HepG2 (cell line): ENCODE data around the gene ING2. TPM values are rescaled to one million over a fixed set of nuclear protein-coding genes. Genes with fewer than 3 reads are reported as not detected.

ENCODE experiments used
- ATAC-seq: fragments of 200-7000 bp; cut with Tn5 transposase; 3 replicates; pipeline ENCODE4 v1.9.1; 2020; ENCODE audit warnings: mild to moderate bottlenecking, moderate library complexity
- BruUV-seq: library from RNA; stranded (reverse); fragments of 400-500 nt; replicated peaks from 2 replicates; lab custom pipeline; 2021; lab: Mats Ljungman, UMichigan
- CTCF ChIA-PET: fragments of 300-600 bp; formaldehyde crosslinking; extraction: SDS; loops from one replicate; lab custom pipeline; 2021; ENCODE audit warnings: low total read pairs, inconsistent platforms, low intra/inter-chr PET ratio; lab: Yijun Ruan, JAX
- POLR2A ChIA-PET: fragments of 350-600 bp; sonication (Branson Sonifier 250); formaldehyde crosslinking; loops from one replicate; lab custom pipeline; 2020; ENCODE audit warnings: antibody characterized with exemption, inconsistent platforms; lab: Yijun Ruan, JAX
- DNase-seq: peaks from one replicate; pipeline ENCODE4 v3.0.0-alpha.2; 2015; ENCODE audit warnings: low spot score
- FAIRE-seq: peaks from 3 replicates; lab custom pipeline; 2011; peaks lifted over from hg19 to GRCh38; lab: Jason Lieb, UNC
- H2AFZ ChIP-seq: one replicate; pipeline ENCODE4 v1.6.1; 2011; ENCODE audit warnings: low read length, inconsistent platforms
- H3K27ac ChIP-seq: fragments of 300-600 bp; 3 replicates; pipeline ENCODE4 v1.8.0; 2011; ENCODE audit warnings: mixed run types, mild to moderate bottlenecking, mixed read lengths, low read length, inconsistent platforms; ENCODE audit not compliant: insufficient read depth; ENCODE audit errors: extremely low read length
- H3K27me3 ChIP-seq, 2 experiments: fragments of 200-600 bp in 1 of 2; 2 replicates in 1 of 2; 3 replicates in 1 of 2; pipeline versions ENCODE4 v1.6.0 to v1.8.0; 2011; ENCODE audit warnings: low read length in 2 of 2, mild to moderate bottlenecking in 2 of 2, moderate library complexity in 2 of 2, inconsistent platforms in 1 of 2; ENCODE audit not compliant: insufficient read depth in 2 of 2, control insufficient read depth in 1 of 2
- H3K36me3 ChIP-seq, 2 experiments: fragments of 200-600 bp in 1 of 2; replicated peaks in 1 of 2; 2 replicates in 1 of 2; 3 replicates in 1 of 2; pipeline versions ENCODE4 v1.5.1 to v1.8.0; 2011; ENCODE audit warnings: low read length in 2 of 2, inconsistent platforms in 1 of 2; ENCODE audit not compliant: insufficient read depth in 2 of 2, control insufficient read depth in 1 of 2
- H3K4me1 ChIP-seq: 2 replicates; pipeline ENCODE4 v1.5.1; 2012; ENCODE audit warnings: low read length, inconsistent platforms; ENCODE audit not compliant: insufficient read depth
- H3K4me2 ChIP-seq: 2 replicates; pipeline ENCODE4 v1.6.0; 2011; ENCODE audit warnings: low read depth, low read length, inconsistent platforms
- H3K4me3 ChIP-seq, 3 experiments: fragments of 200-600 bp in 1 of 3; sonication (generic), shearing (Covaris generic) in 1 of 3; replicated peaks in 1 of 3; 2 replicates each; pipeline ENCODE4 v1.5.1; 2011 to 2016; ENCODE audit warnings: low read length in 3 of 3, inconsistent platforms in 2 of 3, low read depth in 2 of 3, mild to moderate bottlenecking in 2 of 3, control low read depth in 1 of 3, mixed read lengths in 1 of 3; ENCODE audit not compliant: insufficient read depth in 1 of 3
- H3K79me2 ChIP-seq: one replicate; pipeline ENCODE4 v1.6.1; 2011; ENCODE audit warnings: low read length, inconsistent platforms; ENCODE audit not compliant: insufficient read depth
- H3K9ac ChIP-seq: 2 replicates; pipeline ENCODE4 v1.6.0; 2011; ENCODE audit warnings: mild to moderate bottlenecking, low read depth, low read length, inconsistent platforms; ENCODE audit not compliant: insufficient read depth
- H3K9me3 ChIP-seq: 2 replicates; pipeline ENCODE4 v1.5.1; 2012; ENCODE audit warnings: mild to moderate bottlenecking, low read length
- H4K20me1 ChIP-seq: 2 replicates; pipeline ENCODE4 v1.6.0; 2011; ENCODE audit warnings: inconsistent platforms, mild to moderate bottlenecking, low read length, moderate library complexity; ENCODE audit not compliant: insufficient read depth
- HNF4A ChIP-seq: sonication (generic); formaldehyde crosslinking; IDR thresholded peaks from 2 replicates; pipeline ENCODE4 v1.4.0; 2020; ENCODE audit warnings: missing genetic modification reagents
- MLXIP ChIP-seq: sonication (generic); formaldehyde crosslinking; IDR thresholded peaks from 2 replicates; pipeline ENCODE4 v1.9.0; 2021; ENCODE audit warnings: missing genetic modification reagents, borderline replicate concordance
- MYC ChIP-seq: sonication (generic); formaldehyde crosslinking; IDR thresholded peaks from 2 replicates; pipeline ENCODE4 v1.9.0; 2021; ENCODE audit warnings: missing genetic modification reagents, borderline replicate concordance
- MZF1 ChIP-seq: sonication (generic); formaldehyde crosslinking; IDR thresholded peaks from 2 replicates; pipeline ENCODE4 v1.8.1; 2023; ENCODE audit warnings: mild to moderate bottlenecking, missing genetic modification reagents, borderline replicate concordance
- PATZ1 ChIP-seq: sonication (generic); formaldehyde crosslinking; IDR thresholded peaks from 2 replicates; pipeline ENCODE4 v1.4.0; 2020; ENCODE audit warnings: missing genetic modification reagents
- RFX3 ChIP-seq: IDR thresholded peaks from 2 replicates; pipeline ENCODE4 v1.6.1; 2016; ENCODE audit warnings: missing biosample characterization, missing genetic modification reagents
- ZFP62 ChIP-seq: sonication (generic); formaldehyde crosslinking; IDR thresholded peaks from 2 replicates; pipeline ENCODE4 v1.4.0; 2020; ENCODE audit warnings: missing genetic modification reagents
- ZNF24 ChIP-seq: fragments of 450-650 bp; IDR thresholded peaks from 2 replicates; pipeline ENCODE4 v1.6.1; 2017; ENCODE audit warnings: antibody characterized with exemption, mild to moderate bottlenecking
- ZNF280D ChIP-seq: sonication (generic); formaldehyde crosslinking; IDR thresholded peaks from 2 replicates; pipeline ENCODE4 v1.5.1; 2020; ENCODE audit warnings: mild to moderate bottlenecking, missing genetic modification reagents
- WGBS: methylation state at CpG from one replicate; pipeline ENCODE4 v1.1.6; 2017; ENCODE audit warnings: low lambda C conversion rate; 5-methylcytosine and 5-hydroxymethylcytosine counted together
- in situ Hi-C: cut with HindIII; loops from 2 replicates; pipeline ENCODE4 v1.10.0; 2017; ENCODE audit warnings: low pct_unique_long_range_greater_than_20kb; ENCODE audit not compliant: extremely low pct_ligation_motif_present
- intact Hi-C: fragments of 100-400 bp; cut with micrococcal nuclease; formaldehyde crosslinking; loops from one replicate; pipeline ENCODE4 v1.10.0; 2022; ENCODE audit not compliant: unreplicated experiment
- polyA plus RNA-seq, 8 experiments: library from polyadenylated mRNA; depleted of rRNA in 3 of 8; stranded (reverse) in 7 of 8; unstranded in 1 of 8; fragments of >200 nt; fragmentation: Illumina TruSeq in 4 of 8; extraction: Trizol in 4 of 8; gene quantifications; 2 replicates each; pipeline versions ENCODE4 v1.2.1 to v1.2.3, GENCODE V29; 2011 to 2016; ENCODE audit warnings: low read depth in 4 of 8, missing spikeins in 1 of 8, mixed read lengths in 1 of 8; ENCODE audit not compliant: insufficient read depth in 1 of 8
- total RNA-seq, 5 experiments: library from RNA; depleted of rRNA; stranded (reverse); fragments of >200 nt; fragmentation: Illumina TruSeq; extraction: Trizol; gene quantifications; 2 replicates each; pipeline ENCODE4 v1.2.3, GENCODE V29; 2016; ENCODE audit warnings: low read depth in 1 of 5
- TF ChIP-seq, protein P1 (sequence below): sonication (generic); formaldehyde crosslinking; IDR thresholded peaks from 2 replicates; pipeline ENCODE4 v1.5.0; 2020; ENCODE audit warnings: mild to moderate bottlenecking, missing genetic modification reagents
- TF ChIP-seq, protein P2 (sequence below): sonication (generic); formaldehyde crosslinking; IDR thresholded peaks from 2 replicates; pipeline ENCODE4 v1.4.0; 2020; ENCODE audit warnings: mild to moderate bottlenecking, low read depth, missing genetic modification reagents

The ING2 gene
- total and polyA plus RNA-seq, 2 of the 13 experiments (the other 11 are each of a cell fraction or from before 2014, with no cell fraction given): 6.6 to 12.4 TPM

GRCh38 chr4:183550345-183551093, 45.7 kb downstream of the ING2 start:
- Histone ChIP-seq H4K20me1 (no peaks in the 10 kb centered on the region), H3K36me3 (no peaks in the 10 kb centered on the region), H3K9me3 (no peaks in the 10 kb centered on the region), H3K4me3 (no peak overlapping the region), H3K79me2 (no peaks in the 10 kb centered on the region), H3K4me1 (no peaks in the 10 kb centered on the region), H3K4me2 (no peak overlapping the region), H3K27ac (no peak overlapping the region), H3K27me3 (no peaks in the 10 kb centered on the region; a peak in 1 of 5 replicates), H2AFZ (no peak overlapping the region), H3K9ac (no peak overlapping the region)
- BruUV-seq: no TSS peak
- intact Hi-C loops: no loop called here
- no peak for DNase-seq
- in situ Hi-C loops: no loop called here
- ChIA-PET CTCF (no interaction called here), POLR2A (no interaction called here)
- no peak for FAIRE-seq
- ATAC-seq: no peak
- 0% methylated on average over 4 of the region's 5 CpGs for WGBS
- no peak for TF ChIP-seq HNF4A (CRISPR knock-in tag)
- no peak for TF ChIP-seq ZNF280D (CRISPR knock-in tag)
- TF ChIP-seq ZFP62 (CRISPR knock-in tag): no peak
- TF ChIP-seq, protein P1, sequence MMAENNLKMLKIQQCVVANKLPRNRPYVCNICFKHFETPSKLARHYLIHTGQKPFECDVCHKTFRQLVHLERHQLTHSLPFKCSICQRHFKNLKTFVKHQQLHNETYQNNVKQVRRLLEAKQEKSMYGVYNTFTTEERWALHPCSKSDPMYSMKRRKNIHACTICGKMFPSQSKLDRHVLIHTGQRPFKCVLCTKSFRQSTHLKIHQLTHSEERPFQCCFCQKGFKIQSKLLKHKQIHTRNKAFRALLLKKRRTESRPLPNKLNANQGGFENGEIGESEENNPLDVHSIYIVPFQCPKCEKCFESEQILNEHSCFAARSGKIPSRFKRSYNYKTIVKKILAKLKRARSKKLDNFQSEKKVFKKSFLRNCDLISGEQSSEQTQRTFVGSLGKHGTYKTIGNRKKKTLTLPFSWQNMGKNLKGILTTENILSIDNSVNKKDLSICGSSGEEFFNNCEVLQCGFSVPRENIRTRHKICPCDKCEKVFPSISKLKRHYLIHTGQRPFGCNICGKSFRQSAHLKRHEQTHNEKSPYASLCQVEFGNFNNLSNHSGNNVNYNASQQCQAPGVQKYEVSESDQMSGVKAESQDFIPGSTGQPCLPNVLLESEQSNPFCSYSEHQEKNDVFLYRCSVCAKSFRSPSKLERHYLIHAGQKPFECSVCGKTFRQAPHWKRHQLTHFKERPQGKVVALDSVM (CRISPR knock-in tag): no peak
- TF ChIP-seq, protein P2, sequence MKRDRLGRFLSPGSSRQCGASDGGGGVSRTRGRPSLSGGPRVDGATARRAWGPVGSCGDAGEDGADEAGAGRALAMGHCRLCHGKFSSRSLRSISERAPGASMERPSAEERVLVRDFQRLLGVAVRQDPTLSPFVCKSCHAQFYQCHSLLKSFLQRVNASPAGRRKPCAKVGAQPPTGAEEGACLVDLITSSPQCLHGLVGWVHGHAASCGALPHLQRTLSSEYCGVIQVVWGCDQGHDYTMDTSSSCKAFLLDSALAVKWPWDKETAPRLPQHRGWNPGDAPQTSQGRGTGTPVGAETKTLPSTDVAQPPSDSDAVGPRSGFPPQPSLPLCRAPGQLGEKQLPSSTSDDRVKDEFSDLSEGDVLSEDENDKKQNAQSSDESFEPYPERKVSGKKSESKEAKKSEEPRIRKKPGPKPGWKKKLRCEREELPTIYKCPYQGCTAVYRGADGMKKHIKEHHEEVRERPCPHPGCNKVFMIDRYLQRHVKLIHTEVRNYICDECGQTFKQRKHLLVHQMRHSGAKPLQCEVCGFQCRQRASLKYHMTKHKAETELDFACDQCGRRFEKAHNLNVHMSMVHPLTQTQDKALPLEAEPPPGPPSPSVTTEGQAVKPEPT (CRISPR knock-in tag): no peak
- no peak for TF ChIP-seq ZNF24
- no peak for TF ChIP-seq PATZ1 (CRISPR knock-in tag)
- no peak for TF ChIP-seq RFX3 (CRISPR knock-in tag)
- TF ChIP-seq MZF1 (CRISPR knock-in tag): no peak
- no peak for TF ChIP-seq MLXIP (CRISPR knock-in tag)
- no peak for TF ChIP-seq MYC (CRISPR knock-in tag)
